Measurements from ENCODE around the gene LUZP4. TPM values are rescaled to one million over a fixed set of nuclear protein-coding genes. Genes with fewer than 3 reads are reported as not detected.

Gene LUZP4
- total RNA-seq, 1 experiment from 2014 or later, result not detected

GRCh38 chrX:115269051-115269683 lies 20.3 kb upstream of the LUZP4 start (continued):
- no peak for TF ChIP-seq ZBTB33 (IDR thresholded peaks at IDR 0.05; ENCODE audit: extremely low read depth, insufficient replicate concordance, low read length)
- TF ChIP-seq REST (IDR thresholded peaks at IDR 0.05; ENCODE audit: low read depth), result no peak

- no peak overlapping the region for H3K27ac ChIP-seq (ENCODE audit: low read depth, low read length)
- H3K79me2 ChIP-seq (ENCODE audit: insufficient read depth, low read length), result no peaks in the 10 kb centered on the region
- TF ChIP-seq SIN3A (IDR thresholded peaks at IDR 0.05; ENCODE audit: low read depth) (no peak), CTCF (IDR thresholded peaks at IDR 0.05 in 2 of 3, conservative IDR thresholded peaks at IDR 0.05 in 1 of 3; ENCODE audit: borderline replicate concordance in 1 of 3, insufficient read depth in 1 of 3, low read depth in 2 of 3, low read length in 2 of 3) (no peak), TCF7L2 (IDR thresholded peaks at IDR 0.05; ENCODE audit: borderline replicate concordance, extremely low read depth, insufficient read depth, insufficient read length) (no peak), CEBPB (IDR thresholded peaks at IDR 0.05; ENCODE audit: low read depth) (no peak), ZFX (IDR thresholded peaks at IDR 0.05) (no peak), EZH2 (IDR thresholded peaks at IDR 0.05) (no peak), ATF3 (IDR thresholded peaks at IDR 0.05) (no peak), EGR1 (IDR thresholded peaks at IDR 0.05; ENCODE audit: low read depth) (no peak), SRF (IDR thresholded peaks at IDR 0.05; ENCODE audit: low read depth) (no peak), POLR2A (IDR thresholded peaks at IDR 0.05; ENCODE audit: borderline replicate concordance, extremely low read depth, insufficient read depth, insufficient read length) (no peak), FOSL1 (IDR thresholded peaks at IDR 0.05; ENCODE audit: low read depth) (no peak), YY1 (IDR thresholded peaks at IDR 0.05; ENCODE audit: extremely low read depth, insufficient replicate concordance, low read depth, low read length) (no peak), MAX (IDR thresholded peaks at IDR 0.05) (no peak)
- H3K36me3 ChIP-seq (ENCODE audit: control insufficient read depth in 1 of 2, insufficient read depth in 2 of 2, low read length in 2 of 2), result no peaks in the 10 kb centered on the region
- no peak overlapping the region for H2AFZ ChIP-seq (ENCODE audit: low read depth, low read length, poor library complexity, severe bottlenecking)
- intact Hi-C loops (cut with micrococcal nuclease), result no loop called here
- ChIA-PET RAD21 (ENCODE audit: low non-redundant PET in 1 of 2, low total read pairs in 2 of 2, uncharacterized antibody in 2 of 2, unreplicated experiment in 2 of 2) (interaction anchor here in 1 of 2 experiments (0.9 kb wide), 1 partner anchor 58 kb away, joined by 4 read pairs; no protein-coding TSS in a partner anchor), CTCF (no interaction called here), POLR2A (no interaction called here)
- no peaks in the 10 kb centered on the region for H3K4me1 ChIP-seq (ENCODE audit: control insufficient read depth in 1 of 2, insufficient read depth in 2 of 2, low read length in 2 of 2)
- no peaks in the 10 kb centered on the region for H3K27me3 ChIP-seq (ENCODE audit: insufficient read depth, low read length)
- H3K9me3 ChIP-seq (ENCODE audit: control insufficient read depth in 1 of 2, insufficient read depth in 1 of 2, low read depth in 1 of 2, low read length in 2 of 2), result no peaks in the 10 kb centered on the region
- H4K20me1 ChIP-seq (ENCODE audit: insufficient read depth), result no peaks in the 10 kb centered on the region
- no peak overlapping the region for H3K4me3 ChIP-seq (replicated peaks in 1 of 2; ENCODE audit: low read depth in 1 of 2, low read length in 2 of 2)
- H3K4me2 ChIP-seq (ENCODE audit: low read length), result no peak overlapping the region
- ATAC-seq (no peak), DNase-seq (ENCODE audit: low read depth, low spot score) (no peak)
- H3K9ac ChIP-seq (ENCODE audit: low read length), result no peak overlapping the region
- no peaks in the 10 kb centered on the region for H3K9me2 ChIP-seq (ENCODE audit: insufficient read depth)
- BruUV-seq (replicated peaks), result no TSS peak
These were observed 4.6 kb upstream of the LUZP4 start for GRCh38 chrX:115284877-115285276.

Measured in HCT116 (cell line).